IPS-NIHi11 (cell line): ENCODE data around the gene TTC24.
"Not testable (repeated sequence)": the region's sequence is repeated elsewhere in the genome, so short reads cannot be mapped to it uniquely, and the experiment has no call there.

Experiments
- DNase-seq: peaks from one replicate; pipeline ENCODE4 v3.0.0; 2012; ENCODE audit warnings: mixed read lengths, low spot score

The TTC24 gene

DNA sequence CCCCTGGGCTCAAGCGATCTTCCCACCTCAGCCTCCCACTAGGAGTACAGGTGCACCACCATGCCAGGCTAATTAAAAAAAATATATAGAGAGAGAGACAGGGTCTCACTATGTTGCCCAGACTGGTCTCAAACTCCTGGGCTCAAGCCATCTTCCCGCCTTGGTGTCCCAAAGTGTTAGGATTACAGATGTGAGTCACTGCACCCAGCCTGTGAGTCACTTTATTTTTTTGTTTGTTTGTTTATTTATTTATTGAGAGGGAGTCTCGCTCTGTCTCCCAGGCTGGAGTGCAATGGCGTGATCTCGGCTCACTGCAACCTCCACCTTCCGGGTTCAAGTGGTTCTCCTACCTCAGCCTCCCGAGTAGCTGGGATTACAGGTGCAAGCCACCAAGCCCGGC lies 8.4 kb downstream of the TTC24 start:
- not testable (repeated sequence) for DNase-seq

DNA sequence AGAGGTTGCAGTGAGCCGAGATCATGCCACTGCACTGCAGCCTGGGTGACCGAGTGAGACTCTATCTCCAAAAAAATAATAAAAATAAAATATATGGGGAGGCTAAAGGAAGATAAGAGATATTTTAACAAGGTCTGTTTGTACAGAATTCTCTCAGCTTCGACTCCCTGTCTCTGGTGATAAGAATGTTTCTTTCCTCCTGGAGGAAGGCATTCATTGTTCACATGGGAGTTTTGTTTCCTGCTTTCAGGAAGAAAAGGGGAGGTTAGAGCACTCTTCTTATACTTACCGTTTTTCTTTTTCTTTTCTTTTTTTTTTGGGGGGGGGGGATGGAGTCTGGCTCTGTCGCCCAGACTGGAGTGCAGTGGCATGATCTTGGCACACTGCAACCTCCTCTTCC lies 10.0 kb downstream of the TTC24 start:
- no peak for DNase-seq

DNA sequence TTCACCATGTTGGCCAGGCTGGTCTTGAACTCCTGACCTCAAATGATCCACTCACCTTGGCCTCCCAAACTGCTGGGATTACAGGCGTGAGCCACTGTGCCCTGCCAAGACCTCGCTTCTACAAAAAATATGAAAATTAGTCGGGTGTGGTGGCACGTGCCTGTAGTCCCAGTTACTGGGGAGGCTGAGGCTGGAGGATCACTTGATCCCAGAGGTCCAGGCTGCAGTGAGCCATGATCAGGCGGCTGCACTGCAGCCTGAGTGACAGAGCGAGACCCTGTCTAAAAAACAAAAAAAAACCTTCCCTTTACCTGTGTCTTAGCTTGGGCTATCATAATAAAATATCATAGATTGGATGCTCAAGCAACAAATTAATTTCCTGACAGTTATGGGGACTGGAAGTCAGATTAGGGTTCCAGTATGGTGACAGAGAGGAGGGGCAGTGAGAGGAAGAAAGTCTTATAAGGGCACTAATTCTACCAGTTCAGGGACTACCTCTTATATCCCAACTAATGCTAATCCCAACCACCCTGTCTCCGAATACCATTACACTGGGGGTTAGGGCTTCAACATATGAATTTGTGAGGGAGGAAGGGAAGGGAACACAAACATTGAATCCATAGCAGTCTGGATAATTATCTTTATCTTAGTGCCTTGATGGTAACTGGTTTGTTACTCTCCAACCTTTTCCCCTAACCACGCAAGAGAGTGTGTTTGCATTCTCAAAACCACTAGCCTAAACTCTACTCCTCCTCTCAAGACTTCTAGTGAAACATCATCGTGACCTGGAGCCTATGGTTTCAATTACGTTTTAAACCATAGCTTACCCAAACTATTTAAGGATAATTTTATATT lies 11.0 kb downstream of the TTC24 start:
- no peak for DNase-seq

DNA sequence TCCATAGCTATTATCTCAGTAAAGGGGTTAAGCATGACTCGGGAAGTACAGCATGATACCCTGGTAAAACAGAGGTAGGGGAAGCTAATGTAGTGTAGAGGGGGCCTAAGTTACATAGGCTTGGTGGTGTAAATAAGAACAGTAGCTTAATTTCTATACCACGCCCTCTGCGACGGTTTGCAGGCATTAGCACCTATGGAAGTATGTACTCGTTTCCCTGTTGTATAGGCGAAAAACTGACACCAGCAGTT lies 11.6 kb downstream of the TTC24 start:
- DNase-seq: no peak

DNA sequence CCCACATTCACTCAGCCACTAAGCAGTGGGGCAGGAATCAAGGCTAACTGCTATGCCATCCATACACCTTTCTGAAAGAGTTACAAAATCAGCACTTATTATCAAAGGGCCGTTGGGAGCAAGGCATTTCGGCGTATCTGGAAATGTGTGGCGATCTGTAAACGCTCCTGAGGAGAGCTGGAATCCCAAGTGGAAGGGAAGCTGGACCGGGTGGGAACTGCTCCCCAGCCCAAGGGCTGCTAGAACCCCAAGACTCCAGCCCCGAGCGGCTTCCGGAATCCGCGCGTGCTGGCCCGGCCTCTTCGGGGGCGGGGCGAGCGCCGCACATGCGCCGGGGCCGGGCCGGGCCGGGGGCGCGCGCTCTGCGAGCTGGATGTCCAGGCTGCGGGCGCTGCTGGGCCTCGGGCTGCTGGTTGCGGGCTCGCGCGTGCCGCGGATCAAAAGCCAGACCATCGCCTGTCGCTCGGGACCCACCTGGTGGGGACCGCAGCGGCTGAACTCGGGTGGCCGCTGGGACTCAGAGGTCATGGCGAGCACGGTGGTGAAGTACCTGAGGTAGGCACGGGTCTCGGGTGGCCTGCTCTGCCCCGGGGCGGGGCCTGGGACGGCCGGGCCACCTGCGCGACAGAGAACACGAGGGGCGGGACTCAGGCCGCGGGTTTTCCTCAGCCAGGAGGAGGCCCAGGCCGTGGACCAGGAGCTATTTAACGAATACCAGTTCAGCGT lies 12.1 kb downstream of the TTC24 start, which contains the start of gene NAXE:
Gene NAXE, plus strand, starts transcription at position 345 of the 726 bp plus-strand sequence. Its CDS starts 29 bp downstream, at position 374.
- peak; percentile 94 for DNase-seq

DNA sequence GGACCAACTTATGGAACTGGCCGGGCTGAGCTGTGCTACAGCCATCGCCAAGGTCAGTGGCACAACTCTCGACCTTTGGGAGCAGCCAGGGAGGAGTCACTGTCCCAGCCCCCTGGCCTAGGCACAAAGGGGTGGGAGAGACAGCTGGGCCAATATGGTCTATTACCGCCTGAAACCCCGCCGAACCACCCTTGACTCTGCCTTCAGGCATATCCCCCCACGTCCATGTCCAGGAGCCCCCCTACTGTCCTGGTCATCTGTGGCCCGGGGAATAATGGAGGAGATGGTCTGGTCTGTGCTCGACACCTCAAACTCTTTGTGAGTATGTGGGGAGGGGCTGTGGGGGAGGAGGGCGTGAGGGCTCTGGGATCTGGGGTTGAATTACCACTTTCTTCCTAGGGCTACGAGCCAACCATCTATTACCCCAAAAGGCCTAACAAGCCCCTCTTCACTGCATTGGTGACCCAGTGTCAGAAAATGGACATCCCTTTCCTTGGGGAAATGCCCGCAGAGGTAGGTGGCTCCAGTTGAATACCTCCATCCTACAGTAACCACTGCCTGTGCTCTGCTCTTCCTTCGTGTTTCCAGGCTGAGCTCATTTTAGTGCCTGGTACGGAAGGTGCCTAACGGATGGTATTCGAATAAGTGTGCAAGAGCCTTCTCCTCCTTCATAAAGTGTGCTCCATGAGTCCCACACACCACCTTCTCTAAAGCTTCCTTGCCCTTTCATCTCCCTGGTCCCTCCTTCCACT lies 12.8 kb downstream of the TTC24 start:
- DNase-seq: no peak

DNA sequence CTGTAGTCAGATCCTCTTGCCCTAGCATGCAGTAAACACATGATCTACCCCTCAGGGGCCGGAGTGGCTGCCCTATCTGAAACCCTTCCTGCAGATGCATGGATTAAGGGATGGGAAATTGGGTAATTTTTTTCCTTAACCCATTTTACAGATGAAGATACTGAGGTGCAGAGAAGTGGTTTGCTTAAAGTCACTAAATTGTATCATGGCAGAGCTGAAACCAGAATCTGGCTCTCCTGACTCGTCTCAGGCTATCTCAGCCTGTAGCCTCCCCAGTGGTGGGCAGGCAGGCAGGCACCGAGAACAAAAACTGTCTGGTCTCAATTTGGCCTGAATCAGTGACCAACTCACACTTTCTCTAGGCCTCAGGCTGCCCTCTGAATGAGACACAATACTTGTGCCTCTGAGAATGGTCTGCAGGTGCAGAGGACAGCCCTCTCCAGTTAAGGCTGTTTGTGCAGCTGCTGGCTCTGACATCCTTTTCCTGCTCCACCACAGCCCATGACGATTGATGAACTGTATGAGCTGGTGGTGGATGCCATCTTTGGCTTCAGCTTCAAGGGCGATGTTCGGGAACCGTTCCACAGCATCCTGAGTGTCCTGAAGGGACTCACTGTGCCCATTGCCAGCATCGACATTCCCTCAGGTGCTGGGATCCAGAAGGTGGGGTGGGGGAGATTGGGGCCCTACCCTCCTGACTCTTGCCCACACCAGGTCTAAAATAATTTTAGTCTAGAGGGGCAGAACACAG lies 13.6 kb downstream of the TTC24 start:
- no peak for DNase-seq

DNA sequence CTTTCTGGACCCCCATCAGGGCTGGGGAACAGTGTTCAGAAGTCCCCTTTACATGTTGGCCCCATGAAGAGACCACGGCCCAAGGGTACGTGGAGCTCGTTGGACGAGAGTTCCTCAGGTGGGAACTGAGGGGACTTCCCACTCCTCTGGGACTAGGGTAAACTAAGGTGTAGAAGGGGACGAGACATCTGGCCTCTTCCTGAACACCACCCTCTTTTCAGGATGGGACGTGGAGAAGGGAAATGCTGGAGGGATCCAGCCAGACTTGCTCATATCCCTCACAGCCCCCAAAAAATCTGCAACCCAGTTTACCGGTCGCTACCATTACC lies 14.1 kb downstream of the TTC24 start:
- DNase-seq: no peak

DNA sequence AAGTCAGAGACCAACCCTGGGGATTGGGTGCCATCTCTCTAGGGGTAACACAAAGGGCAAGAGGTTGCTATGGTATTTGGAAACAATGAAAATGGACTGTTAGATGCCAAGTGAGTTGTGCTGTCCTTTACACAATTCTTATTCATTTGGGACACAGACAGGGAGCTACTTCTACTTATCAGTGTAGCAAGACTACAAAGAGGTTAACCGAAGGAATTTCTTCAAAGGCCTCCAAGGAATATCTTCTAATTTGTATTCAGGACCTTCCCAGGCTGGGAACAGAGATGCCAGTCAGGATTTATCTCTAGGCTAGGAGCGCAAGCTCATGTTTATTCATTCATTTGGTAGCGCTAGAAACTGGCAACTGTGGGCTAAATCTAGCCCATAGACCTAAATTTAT lies 14.7 kb downstream of the TTC24 start:
- no peak for DNase-seq

DNA sequence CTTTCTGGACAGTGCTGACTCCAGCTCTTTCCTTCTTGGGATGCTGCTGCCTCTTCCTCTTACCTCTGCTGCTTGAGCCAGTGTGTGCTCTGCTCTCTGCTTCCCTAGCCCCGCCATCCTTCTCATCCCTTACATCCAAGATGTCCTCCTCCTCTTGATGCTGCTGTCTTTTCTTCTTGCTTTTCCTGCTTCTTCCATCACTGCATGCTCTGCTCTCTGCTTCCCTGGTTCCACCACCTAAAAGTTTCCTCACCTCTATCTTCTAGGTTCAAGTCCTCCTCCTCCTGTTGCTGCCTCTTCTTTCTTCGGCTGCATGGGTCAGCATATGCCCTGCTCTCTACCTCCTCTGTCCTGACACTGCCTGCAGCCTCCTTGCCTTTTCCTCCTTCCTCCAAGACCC lies 15.5 kb downstream of the TTC24 start:
- no peak for DNase-seq

DNA sequence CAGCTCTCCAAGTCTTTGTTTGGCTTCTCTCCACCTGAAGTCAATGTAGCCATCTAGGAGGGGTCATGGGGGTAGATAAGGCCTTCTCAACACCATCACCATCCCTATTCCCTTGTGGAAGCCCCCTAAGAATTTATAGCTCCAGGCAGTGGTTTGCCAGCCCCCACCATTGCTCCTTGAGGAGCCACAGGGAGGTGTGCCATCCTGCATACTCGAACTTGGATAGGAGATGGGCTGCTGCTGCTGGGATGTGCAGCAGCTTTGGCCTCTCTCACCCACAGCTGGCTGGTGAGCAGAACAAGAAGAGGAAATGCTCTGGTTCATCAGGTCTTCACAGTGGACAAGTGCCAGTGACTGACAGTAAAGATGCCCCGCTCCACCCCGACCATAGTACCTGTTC lies 16.9 kb downstream of the TTC24 start:
- no peak for DNase-seq

DNA sequence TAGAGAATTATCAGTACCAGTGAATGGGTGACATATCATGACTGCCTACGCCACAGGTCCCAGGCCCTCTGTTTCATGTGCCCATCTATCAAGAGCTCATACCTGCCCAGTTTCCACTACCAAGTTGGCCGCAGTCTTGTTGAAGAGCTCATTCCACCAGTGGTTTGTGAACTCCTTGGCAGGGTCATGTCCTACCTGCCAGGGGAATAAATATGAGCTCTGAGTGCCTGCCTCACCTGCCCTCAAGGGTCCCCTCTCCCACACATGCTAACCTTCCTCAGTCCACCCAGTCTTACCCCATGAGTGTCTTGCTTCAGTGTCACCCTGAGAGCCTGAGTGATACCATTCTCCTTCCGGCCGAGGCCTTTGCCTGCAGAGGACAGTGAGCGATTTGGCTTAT lies 18.6 kb downstream of the TTC24 start:
- DNase-seq: no peak

DNA sequence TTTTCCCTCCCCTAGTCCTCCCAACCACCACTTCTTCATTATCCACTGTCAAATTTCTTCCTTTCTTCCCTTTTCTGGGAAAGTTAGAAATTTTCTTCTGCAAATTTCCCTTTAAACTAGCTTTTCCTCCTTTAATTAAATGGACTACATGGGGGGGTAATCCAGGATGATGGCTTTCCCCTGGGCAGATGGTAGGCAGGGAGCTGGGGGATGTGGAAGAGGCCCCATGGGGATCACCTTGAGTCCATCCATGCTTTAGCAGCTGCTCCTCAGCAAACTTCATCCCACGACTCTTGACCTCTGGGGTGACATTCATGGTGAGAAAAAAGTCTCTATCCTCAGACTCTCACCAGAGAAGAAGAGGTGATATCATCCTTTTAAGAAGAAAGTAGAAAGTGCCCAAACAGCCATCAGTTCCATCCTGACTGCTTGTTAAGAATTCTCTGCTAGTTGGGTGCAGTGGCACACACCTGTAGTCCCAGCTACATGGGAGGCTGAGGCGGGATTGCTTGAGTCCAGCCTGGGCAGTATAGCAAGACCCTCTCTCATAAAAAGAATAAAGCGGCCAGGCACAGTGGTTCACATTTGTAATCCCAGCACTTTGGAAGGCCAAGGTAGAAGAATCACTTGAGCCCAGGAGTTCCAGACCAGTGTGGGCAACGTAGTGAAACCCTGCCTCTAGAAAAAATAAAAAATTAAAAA lies 19.4 kb downstream of the TTC24 start:
- DNase-seq: no peak

DNA sequence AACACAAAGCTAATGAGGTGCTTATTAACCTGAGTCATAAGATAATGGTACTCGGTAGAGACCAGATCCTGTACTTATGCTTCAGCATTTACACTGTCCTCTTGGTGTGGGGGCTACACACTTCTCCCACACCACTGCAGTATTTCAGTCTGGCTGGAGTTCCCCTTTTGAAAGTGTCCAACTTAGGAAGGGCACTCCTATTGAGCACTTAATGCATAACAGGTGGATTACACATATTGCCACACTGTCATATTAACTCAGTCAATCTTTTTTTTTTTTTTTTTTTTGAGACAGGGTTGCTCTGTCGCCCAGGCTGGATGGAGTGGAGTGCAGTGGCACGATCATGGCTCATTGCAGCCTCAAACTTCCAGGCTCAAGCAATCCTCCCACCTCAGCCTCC lies 20.3 kb downstream of the TTC24 start:
- no peak for DNase-seq

DNA sequence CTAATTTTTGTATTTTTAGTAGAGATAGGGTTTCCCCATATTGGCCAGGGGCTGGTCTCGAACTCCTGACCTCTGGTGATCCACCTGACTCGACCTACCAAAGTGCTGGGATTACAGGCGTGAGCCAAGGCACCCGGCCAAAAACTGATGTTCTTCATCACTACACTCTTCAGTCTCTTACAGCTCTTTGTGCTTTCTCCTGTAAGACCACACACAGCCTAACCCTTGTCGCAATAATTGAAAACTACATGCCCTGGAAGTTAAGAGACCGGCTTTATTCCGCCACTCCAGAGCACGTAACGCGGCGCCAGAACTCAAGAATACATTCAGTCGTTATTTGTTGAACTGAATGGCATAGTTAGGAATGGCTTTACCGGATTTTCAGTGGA lies 21.2 kb downstream of the TTC24 start:
- no peak for DNase-seq

DNA sequence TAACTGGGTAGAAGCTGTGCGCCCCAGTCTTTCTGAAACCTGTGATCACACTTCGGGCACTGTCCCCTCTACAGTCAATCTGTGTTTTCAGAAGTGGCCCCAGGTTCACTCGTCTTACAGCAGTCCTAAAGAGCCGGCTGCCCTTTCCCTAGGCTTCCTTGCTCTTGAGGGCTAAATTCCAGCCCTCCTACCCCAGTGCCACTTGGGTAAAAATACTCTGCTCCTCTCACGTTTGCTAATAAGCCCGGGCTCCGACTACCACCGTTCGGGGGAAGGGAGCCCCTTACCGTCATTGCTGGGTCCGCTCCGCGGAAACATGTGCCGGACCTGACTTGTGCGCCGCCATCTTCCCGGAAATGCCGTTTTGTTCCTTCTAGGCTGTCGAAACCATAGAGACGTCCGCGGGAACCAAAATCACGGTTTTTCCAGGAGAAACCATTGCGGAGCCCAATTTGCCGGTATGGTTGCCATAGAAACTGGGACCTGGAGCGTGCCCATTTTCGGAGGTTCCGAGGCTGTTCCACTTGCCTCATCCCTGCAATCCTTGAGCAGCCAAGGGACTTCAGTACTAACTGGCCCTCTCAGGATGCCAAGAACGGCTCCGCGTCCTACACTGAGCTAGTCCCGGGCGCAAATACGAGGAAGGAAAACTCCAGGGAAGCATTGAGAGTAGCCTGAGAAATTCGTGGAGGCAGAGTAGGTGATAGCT lies 21.8 kb downstream of the TTC24 start, which contains the start of gene GPATCH4:
Gene GPATCH4, minus strand, starts transcription at position 358 of the 709 bp plus-strand sequence.
- peak; percentile 81 for DNase-seq

DNA sequence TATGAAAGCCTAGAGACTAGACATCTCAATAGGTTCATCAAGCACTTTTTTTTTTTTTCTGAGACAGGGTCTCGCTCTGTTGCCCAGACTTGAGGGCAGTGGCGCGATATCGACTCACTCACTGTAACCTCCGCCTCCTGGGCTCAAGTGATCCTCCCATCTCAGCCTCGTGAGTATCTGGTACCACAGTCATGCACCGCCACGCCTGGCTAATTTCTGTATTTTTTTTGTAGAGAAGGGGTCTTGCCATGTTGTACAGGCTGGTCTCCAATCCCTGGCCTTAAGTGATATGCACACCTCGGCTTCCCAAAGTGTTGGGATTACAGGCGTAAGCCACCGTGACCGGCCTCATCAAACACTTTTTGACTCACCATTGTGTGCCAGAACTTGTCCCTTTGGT lies 22.4 kb downstream of the TTC24 start:
- no peak for DNase-seq

DNA sequence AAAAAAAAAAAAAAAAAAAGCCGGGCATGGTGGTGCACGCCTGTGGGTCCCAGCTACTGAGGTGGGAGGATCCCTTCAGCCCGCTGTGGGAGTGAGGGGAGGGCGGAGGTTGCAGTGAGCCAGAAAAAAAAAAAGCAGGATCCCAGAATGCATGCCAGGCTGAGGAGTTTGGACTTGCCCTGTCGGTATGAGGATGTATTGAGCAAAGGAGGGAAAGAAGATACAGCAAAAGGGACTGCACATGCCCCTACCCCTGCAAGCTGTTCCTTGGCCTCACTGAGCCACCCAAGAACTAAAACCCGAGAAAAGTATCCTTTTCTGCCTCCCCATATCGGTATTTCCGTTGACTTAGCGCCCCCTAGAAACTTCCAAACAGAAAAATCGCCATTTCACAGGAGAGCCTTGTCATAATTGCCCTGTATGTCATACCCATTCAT lies 23.1 kb downstream of the TTC24 start:
- no peak for DNase-seq

DNA sequence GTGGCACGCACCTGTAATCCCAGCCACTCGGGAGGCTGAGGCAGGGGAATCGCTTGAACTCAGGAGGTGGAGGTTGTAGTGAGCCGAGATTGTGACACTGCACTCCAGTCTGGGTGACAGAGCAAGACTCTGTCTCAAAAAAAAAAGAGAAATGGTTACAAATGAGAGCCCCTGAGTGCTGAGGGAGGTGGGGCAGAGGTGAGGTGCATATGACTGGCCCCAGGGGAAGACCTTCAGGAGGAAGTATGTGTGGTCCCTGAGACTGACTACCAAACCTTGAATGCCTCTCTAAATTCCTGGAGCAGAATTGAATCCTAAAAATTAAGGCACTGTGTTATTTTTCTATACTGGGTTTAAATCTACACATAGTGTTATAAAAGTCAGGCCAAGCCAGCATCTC lies 27.8 kb downstream of the TTC24 start:
- not testable (repeated sequence) for DNase-seq

DNA sequence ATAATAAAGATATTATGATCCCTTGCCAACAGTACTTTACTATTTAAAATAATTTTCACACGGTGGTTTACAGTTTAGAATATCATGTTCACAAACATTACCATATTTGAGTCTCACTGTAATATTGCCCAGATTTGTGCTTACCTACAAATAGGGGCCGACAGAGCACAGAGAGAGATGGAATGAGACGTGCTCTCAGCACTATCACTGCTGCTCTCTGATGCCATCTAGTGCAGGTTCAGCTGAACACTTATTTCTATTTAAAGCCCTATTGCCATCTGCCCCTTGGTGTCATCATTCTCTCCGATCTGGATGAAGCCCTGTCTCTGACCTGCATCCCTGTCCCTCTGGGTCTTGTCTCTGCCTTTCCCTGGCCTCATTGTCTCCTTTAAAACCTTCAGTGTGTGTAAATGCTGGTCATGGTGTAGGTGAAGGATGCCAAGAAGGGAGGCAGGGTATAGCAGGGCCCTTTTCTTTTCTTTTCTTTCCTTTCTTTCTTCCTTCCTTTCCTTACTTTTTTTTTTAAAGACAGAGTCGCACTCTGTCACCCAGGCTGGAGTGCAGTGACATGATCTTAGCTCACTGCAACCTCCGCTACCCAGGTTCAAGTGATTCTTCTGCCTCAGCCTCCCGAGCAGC lies 28.6 kb downstream of the TTC24 start:
- DNase-seq: peak; percentile 65
